Measurements from ENCODE around the gene RBM20.
"Not testable (repeated sequence)": the region's sequence is repeated elsewhere in the genome, so short reads cannot be mapped to it uniquely, and the experiment has no call there.

Gene RBM20

DNA sequence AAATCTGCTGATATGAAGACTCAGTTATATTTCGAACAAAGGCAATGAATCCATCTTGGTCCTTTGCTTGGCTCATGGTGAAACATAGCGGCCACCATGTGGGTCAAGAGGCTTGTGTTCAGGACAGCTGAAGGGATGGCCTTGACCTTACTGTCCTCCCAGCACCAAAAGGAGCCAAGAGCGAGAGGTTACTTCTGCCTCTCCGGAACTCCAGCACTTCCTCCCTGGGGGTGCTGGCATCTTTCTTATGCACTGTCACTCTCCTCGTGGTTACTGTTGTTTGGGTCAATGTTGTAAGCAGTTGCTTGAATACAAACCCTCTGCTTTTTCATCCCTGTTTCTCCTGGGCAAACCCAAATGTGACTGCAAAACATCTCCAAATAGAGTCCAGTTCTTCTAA lies 100.6 kb downstream of the RBM20 start:
- no peak for DNase-seq

- DNase-seq: peak; percentile 59
Observed at GRCh38 chr10:110746254-110746826, 102.2 kb downstream of the RBM20 start.

- DNase-seq: no peak
Observed at GRCh38 chr10:110746969-110747608, 103.0 kb downstream of the RBM20 start.

GRCh38 chr10:110747609-110748464 lies 103.7 kb downstream of the RBM20 start:
- DNase-seq: no peak

DNA sequence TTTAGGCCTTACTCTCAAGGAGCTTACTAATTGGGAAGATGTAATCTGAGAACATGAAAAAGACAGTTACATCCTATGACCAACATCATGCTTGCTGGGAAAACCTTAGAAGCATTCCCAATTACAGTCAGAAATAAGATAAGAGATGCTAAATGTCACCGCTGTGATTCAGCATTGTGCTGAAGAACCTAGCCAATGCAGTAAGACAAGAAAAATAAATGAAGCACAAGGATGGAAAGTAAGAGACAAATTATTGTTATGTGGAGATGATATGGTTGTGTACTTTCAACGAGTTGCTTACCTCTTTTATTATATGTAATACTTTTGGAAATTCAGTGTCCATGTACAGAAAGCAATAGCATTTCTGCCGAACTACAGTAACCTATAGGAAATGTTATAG lies 104.8 kb downstream of the RBM20 start:
- DNase-seq: no peak

DNA sequence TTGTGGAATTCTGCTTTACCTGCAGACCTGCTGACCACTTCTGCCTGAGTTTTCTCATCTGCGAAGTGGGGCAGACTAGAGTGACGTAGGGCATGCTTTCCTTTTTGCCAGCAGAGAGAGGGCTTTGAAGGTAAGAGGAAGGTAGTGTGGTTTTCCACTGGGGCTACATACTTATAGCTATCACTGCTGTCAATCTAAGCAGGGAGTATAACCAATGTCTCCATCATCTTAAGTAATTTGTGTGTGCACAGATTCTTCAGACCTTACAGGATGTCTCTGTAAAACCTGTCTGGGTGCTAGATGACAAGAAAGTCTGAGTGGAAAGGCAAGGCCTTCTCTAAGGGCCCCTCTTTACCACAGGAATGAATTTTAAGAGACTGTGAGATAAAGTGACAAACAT lies 106.8 kb downstream of the RBM20 start:
- no peak for DNase-seq

DNA sequence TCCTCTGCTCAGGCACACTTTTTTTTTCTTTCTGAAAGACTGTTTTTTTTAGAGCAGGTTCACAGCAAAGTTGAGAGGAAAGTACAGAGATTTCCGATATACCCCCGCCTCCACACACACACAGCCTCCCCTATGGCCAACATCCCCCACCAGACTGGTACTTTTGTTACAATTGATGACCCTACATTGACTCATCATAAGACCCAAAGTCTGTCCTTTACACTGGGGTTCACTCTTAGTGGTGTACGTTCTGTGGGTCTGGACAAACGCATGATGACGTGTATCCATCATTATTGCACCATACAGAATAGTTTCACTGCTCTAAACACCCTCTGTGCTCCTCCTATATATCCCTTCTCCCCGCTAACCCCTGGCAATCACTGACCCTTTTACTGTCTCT lies 107.7 kb downstream of the RBM20 start:
- no peak for DNase-seq

- no peak for DNase-seq
Observed at GRCh38 chr10:110753462-110753861, 109.3 kb downstream of the RBM20 start.

- DNase-seq: no peak
Observed at GRCh38 chr10:110754375-110755105, 110.4 kb downstream of the RBM20 start.

DNA sequence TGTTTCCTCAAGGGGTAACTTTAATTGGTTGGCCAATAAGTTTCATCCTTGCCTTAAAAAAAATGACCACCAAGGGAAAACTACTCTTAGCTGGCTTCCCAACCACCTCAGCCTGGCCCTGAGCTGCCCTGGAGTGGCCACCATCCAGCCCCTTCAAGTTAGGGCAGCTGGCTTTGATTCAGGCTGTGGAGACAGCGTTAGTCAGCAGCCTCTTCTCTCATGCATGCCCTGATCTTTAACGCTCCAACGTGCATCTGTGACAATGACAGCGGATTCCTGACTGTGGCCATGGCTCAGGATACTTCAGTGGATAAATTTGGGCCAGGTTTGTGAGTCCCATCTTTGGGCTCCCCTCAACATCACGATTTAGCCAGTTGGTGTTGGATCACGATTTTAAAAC lies 111.6 kb downstream of the RBM20 start:
- DNase-seq: no peak

DNA sequence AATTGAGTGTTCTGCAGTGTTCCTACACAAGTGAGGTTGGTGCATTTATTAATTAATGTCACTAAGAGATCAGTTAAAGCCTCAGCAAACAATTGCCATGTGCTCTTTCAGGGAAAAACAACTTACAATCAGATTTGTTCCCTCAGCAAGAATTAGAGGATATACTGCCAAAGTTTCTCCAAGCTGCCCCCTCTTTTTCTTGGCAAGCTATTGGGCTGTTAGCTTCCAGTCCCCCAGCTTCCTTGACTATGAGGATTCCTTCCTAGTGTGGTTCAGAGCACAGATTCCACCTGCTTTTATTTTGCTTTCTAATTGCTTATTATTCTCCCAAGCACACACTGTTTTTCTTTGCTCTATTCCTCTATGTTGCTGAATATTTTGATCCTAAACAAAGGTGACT lies 112.7 kb downstream of the RBM20 start:
- no peak for DNase-seq

- DNase-seq: no peak
Observed at GRCh38 chr10:110757586-110757985, 113.5 kb downstream of the RBM20 start.

DNA sequence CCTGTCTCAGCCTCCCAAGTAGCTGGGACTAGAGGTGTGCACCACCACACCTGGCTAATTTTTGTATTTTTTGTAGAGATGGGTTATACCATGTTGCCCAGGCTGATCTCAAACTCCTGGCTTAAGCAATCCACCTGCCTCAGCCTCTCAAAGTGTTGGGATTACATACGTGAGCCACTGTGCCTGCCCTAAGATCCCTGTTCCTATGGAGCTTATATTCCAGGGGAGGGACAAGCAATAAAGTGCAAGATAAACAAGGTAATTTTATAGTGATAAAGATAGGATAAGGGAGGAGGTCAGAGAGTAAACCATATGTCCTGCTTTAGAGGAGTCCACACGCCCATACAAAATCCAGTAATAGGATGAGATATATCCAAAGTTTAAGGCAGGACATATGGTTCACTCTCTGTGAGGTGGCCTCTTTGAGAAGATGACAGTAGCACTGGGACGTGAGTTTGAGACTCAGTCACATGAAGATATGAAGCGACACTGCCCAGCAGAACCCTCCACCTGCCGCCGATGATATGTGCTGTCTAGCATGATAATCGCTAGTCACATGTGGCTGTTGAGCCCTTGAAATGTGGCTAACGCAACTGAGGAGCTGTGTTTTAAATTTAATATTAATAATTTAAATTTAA lies 114.1 kb downstream of the RBM20 start:
- DNase-seq: no peak

- no peak for DNase-seq
Observed at GRCh38 chr10:110758898-110759297, 114.8 kb downstream of the RBM20 start.

GRCh38 chr10:110759523-110759922 lies 115.4 kb downstream of the RBM20 start:
- no peak for DNase-seq

GRCh38 chr10:110762109-110762848 lies 118.1 kb downstream of the RBM20 start:
- DNase-seq: peak; percentile 23

DNA sequence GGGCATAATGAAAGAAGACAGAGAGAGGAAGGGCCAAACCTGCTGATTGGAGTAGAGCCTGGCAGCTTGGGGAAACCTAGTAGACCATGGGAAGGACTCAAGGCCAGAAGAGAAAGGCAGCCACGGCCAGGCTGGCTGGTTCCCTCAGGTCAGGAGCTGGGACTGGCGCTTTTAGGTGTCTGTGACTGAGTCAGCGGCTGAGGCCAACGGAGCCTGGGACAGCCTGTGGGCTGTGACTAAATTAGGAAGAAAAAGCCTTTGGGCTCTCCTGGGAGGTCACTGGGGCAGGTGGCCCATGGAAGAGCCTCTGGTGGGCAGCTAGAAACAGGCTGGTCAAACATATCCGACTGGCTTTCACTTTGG lies 118.7 kb downstream of the RBM20 start:
- DNase-seq: no peak

DNA sequence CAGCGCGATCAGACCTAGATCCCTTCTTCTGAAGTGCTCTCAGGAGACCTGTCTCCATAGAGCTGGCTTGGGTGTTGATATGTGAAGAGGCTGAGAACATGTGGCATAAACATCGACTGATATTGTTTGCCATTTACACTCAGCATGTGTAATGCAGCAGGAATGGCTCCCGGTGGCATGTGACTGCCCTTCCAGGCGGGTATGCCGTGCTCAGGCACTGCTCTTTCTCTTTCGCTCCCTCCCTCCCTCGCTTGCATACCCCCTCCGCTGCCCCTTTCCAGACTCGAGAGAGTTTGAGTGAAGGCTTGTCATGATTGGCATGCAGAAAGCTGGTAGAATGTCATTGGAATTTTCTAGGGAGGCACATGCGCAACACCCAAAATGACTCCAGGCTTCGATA lies 120.2 kb downstream of the RBM20 start:
- no peak for DNase-seq

- no peak for DNase-seq
Observed at GRCh38 chr10:110764793-110765512, 120.8 kb downstream of the RBM20 start.

GRCh38 chr10:110765513-110766319 lies 121.6 kb downstream of the RBM20 start:
- DNase-seq: no peak

DNA sequence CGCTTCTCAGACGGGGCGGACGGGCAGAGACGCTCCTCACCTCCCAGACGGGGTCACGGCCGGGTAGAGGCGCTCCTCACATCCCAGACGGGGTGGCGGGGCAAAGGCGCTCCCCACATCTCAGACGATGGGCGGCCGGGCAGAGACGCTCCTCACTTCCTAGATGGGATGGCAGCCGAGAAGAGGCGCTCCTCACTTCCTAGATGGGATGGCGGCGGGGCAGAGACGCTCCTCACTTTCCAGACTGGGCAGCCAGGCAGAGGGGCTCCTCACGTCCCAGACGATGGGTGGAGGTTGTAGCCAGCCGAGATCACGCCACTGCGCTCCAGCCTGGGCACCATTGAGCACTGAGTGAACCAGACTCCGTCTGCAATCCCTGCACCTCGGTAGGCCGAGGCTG lies 123.5 kb downstream of the RBM20 start:
- DNase-seq: not testable (repeated sequence)
